Gastrocnemius medialis (tissue), 4 donors: ENCODE data around the gene SLC25A23.

Experiments used
- CTCF ChIP-seq, 5 experiments: fragments of 450-650 bp in 3 of 5; fragments of 200-600 bp in 2 of 5; sonication (generic) in 2 of 5; IDR thresholded peaks in 4 of 5; conservative IDR thresholded peaks in 1 of 5; 1 replicate in 4 of 5; 2 replicates in 1 of 5; pipeline ENCODE4 v1.5.1; 2016 to 2019; ENCODE audit warnings: antibody characterized with exemption in 5 of 5, mild to moderate bottlenecking in 3 of 5, moderate library complexity in 3 of 5
- POLR2A ChIP-seq, 2 donors: fragments of 450-650 bp; IDR thresholded peaks; one replicate each; pipeline ENCODE4 v1.6.1; 2017; ENCODE audit warnings: antibody characterized with exemption in 2 of 2, mild to moderate bottlenecking in 2 of 2, moderate library complexity in 2 of 2

GRCh38 chr19:6423499-6424194 is 35.9 kb downstream of the SLC25A23 start:
- TF ChIP-seq CTCF (IDR thresholded peaks at IDR 0.05 in 4 of 5, conservative IDR thresholded peaks at IDR 0.05 in 1 of 5) (no peak), POLR2A (IDR thresholded peaks at IDR 0.05) (no peak)
